ENCODE results near the gene MC1R.
A peak's percentile ranks its signal among the peaks of the same experiment; 100 is the strongest.
"Not testable (repeated sequence)": the region's sequence is repeated elsewhere in the genome, so short reads cannot be mapped to it uniquely, and the experiment has no call there.

The MC1R gene

DNA sequence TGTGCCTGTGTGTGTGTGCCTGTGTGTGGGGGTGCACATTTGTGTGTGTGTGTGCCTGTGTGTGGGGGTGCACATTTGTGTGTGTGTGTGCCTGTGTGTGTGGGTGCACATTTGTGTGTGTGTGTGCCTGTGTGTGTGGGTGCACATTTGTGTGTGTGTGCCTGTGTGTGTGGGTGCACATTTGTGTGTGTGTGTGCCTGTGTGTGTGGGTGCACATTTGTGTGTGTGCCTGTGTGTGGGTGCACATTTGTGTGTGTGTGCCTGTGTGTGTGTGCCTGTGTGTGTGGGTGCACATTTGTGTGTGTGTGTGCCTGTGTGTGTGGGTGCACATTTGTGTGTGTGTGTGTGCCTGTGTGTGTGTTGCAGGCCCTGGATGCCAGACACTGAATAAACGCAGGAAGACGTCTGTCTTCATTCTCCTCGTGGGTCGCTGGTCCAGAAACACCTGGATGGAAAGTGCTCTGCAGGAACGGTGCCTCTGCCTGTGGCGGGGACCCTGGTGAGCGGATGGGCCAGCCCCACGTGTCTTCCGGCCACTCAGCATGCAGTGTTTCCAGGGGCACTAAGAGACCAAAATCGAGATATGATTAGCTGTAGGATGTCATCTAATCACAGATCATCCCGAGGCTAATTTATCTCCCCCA, 3.9 kb upstream of the MC1R start:
- DNase-seq = not testable (repeated sequence)

DNA sequence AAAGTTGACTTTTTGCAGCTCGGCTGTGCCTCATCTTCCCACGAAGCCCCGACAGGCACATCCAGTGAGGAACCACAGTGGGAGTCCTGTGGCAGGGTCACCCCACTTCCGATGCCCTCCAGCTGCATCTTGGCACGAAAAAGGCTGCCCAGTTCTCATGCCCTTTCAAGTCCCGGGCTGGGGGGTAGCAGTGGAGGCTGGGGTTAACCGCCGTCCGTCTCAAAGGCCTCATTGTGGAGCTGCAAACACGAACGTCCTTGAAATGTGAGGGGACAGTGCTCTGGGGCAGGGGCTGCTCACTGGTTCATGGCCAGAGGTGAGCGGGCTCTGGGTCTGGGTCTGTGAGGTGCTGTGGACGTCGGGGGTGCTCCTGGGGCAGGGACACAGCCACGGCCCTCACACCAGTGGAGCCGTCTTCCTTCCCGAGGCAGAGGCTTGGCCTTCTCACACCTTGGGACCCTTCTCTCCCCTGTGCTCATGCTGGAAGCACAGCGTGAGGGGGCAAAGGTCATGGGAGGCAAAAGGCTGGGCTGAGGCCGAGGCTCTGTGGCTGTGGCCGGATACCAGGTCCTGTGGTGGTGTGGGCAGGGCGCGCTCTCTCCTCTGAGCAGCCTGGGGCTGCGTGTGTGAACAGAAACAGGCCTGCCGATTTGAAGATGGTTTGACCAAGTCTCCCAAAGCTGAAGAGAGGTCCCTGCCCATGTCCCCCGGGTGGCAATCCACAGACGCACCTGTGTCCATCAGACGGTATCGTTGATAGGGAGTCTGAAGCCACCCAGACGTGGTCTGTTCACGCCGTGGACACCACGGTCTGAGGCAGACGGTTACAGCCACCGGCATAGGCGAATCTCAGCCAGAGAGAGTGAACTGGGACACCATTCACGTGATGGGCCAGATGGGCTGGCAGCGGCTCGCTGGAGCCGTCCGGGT, 3.1 kb upstream of the MC1R start:
- no peak for DNase-seq

DNA sequence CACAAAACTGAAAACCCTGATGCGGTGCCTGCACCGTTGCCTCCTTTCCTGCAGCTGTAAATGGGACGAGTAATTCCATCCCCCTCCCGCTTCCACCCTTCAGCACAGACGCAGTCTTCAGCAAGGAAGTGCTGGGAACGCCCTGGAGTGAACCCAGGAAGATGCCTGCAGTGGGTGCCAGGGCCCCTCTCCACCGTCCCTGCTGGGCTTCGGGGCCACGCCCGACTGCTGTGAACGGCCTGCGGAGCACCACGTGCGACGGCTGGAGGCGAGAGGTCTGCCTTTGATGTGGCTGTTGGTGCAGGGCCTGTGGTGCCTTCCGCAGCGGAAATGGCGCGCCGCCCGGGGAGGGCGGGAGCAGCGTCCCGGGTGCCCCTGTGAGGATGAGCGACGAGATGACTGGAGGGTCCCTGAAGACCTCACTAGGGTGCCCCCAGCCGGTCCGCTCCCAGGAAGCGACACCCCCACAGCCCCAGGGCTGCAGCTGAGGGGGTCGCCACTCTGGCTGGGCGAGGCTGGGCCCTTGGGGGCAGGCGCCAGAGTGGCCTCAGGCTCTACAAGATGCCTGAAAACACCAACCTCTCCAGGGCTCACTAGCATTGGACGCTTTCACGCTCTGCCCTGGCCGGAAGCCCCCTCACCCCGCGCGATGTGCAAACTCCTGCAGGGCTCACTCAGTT, 749 bp upstream of the MC1R start:
- DNase-seq = peak; percentile 36

DNA sequence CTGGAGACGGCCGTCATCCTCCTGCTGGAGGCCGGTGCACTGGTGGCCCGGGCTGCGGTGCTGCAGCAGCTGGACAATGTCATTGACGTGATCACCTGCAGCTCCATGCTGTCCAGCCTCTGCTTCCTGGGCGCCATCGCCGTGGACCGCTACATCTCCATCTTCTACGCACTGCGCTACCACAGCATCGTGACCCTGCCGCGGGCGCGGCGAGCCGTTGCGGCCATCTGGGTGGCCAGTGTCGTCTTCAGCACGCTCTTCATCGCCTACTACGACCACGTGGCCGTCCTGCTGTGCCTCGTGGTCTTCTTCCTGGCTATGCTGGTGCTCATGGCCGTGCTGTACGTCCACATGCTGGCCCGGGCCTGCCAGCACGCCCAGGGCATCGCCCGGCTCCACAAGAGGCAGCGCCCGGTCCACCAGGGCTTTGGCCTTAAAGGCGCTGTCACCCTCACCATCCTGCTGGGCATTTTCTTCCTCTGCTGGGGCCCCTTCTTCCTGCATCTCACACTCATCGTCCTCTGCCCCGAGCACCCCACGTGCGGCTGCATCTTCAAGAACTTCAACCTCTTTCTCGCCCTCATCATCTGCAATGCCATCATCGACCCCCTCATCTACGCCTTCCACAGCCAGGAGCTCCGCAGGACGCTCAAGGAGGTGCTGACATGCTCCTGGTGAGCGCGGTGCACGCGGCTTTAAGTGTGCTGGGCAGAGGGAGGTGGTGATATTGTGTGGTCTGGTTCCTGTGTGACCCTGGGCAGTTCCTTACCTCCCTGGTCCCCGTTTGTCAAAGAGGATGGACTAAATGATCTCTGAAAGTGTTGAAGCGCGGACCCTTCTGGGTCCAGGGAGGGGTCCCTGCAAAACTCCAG, 1.1 kb downstream of the MC1R start:
- no peak for DNase-seq

DNA sequence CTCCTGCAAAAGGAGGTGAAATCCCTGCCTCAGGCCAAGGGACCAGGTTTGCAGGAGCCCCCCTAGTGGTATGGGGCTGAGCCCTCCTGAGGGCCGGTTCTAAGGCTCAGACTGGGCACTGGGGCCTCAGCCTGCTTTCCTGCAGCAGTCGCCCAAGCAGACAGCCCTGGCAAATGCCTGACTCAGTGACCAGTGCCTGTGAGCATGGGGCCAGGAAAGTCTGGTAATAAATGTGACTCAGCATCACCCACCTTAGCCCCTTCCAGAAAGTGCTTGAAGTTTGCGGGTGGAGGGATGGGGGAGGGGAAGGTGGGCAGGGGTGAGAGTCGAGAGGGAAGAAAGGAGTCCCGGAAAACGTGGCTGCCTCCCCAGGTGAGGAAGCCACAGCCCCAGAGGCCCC, 2.1 kb downstream of the MC1R start:
- DNase-seq = no peak

DNA sequence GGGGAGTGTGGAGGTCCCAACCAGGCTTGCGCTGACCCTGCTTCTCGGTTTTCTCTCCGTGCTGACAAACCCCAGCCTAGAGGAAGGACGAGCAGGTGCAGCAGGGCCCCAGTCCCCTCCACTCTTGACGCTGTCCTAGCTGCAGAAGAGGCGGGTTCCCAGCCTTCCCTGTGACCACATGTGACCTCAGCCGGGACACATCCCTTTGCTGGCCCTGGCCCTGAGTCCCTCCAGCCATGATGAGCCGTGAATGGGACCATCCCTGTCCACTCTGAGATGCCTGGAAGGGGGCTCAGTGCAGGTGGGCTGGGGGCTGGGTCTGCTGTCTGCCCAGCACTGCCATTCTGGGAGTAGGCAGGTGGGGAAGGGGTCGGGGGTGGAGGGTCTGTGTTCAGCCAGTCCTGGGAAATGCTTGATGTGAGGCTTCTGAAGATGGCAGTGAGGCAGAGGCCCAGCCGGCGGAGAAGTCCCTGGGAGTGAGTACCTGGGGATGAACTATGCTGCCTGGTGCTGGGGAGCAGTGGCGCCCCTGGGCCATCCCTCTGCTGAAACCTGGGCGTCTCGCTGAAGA, 2.6 kb downstream of the MC1R start:
- no peak for DNase-seq

DNA sequence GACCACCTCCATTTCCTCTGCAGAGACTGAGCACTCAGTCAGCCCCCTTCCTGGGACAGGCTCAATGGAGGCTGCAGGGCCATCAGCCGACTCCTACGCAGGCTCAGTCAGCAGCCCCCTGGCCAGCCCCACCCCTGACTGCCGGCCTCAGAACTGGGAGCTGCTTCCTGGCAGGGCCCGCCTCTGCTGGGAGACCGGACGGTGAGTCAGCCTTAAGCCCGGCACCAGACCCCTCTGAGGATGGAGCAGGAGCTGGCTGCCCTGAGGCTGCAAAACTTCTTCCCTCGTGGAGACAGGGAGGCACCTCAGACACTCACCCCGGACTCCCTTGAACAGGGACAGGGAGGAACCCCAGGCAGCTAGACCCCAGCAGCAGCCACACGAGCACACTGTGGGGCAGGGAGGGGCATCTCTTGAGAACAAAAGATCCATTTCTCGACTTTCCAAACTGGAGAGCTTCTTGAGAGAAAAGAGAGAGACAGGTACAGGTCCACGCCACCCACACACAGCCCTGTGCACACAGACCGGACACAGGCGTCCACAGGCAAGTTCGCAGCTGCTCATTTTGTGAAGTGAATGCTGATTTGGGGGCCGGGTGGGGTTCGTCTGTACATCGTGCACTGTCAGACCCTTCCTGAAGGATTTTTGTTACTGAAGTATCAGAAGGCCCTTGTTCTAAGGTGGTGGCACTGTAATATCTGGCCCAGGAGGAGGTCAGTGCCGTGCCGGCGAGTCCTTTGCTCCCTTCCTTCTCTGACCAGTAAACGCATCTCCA, 3.2 kb downstream of the MC1R start:
- DNase-seq = no peak

DNA sequence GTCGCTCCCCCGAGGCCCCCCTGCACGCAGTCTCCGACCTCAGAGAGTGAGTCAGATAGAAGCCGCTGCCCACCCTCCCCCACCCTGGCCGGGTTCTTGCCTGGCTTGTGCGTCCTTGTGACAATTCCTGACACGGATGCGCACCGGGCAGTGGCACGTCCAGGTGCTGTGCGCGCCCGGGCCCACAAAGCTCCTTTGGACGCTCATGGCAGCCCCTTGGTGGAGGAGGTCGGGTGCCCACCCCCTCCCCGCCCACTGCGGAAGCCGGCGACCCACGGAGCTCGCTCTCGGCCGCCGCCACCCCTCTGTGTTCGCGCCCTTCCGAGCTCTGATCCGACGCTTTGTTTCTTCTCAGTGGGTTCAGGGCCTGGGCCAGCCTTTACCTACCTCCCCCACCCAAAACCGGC, 3.8 kb downstream of the MC1R start:
- DNase-seq = no peak

DNA sequence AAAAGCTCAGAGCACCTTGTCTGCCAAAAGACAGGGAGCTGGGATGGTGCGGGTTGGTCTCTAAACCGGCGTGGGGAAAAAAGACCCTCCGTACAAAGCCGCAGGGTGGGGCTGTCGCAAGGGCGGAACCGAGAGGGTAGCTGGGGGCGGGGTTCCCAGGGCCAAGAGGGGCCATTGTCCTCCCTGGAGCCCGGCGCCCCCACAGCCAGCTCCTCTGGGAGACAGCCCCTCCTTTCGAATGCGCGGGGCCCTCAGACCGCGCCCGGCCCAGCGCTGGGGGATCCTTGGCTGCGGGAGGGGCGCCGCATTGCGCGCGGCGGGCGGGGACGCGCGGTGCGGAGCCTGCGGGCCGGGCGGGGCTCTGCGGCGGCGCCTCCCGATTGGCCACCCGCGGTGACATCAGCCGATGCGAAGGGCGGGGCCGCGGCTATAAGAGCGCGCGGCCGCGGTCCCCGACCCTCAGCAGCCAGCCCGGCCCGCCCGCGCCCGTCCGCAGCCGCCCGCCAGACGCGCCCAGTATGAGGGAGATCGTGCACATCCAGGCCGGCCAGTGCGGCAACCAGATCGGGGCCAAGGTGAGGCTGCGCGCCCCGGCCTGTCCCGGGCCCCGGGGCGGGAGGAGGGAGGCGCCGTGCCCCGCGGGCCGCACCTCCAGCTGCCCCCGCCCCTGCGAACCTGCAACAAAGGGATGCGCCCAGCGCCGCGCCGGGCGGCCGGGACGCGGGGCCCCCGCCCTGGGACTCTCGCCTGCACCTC, 4.4 kb downstream of the MC1R start, which contains the start of gene TUBB3:
Gene TUBB3, plus strand, starts transcription at position 459 of the 756 bp plus-strand sequence. Its CDS starts 60 bp downstream, at position 519.
- DNase-seq = no peak

DNA sequence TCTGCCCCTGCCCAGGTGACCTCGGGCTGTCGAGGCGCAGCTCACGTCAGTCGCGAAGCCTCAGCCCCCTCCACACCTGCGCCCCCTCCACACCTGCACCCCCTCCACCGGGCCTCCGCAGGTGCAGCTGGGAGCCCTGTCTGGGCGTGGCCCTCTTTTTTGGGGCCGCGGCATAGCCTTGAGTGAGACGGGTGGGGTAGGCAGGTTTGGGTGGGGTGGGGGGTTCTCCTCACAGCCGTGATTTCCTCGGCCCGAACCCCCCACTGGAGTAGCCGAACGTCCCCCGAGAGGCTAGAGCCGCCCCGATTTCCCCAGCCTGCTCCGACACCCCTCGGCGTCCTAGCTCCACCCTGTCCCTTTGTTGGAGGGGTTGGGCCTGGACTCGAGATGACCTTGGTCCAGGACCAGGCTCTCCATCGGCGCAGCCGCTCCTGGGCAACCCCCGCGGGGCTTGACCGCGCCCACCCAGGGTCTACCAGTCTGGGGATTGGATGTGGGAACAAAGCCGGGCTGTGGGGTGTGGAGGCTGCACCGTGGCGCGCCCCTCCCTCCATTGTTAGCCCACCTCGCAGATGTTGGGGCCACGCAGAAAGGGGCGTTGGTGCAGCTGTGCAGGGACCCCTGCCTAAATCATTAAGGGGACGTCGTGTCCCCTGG, 5.1 kb downstream of the MC1R start:
- DNase-seq = no peak

DNA sequence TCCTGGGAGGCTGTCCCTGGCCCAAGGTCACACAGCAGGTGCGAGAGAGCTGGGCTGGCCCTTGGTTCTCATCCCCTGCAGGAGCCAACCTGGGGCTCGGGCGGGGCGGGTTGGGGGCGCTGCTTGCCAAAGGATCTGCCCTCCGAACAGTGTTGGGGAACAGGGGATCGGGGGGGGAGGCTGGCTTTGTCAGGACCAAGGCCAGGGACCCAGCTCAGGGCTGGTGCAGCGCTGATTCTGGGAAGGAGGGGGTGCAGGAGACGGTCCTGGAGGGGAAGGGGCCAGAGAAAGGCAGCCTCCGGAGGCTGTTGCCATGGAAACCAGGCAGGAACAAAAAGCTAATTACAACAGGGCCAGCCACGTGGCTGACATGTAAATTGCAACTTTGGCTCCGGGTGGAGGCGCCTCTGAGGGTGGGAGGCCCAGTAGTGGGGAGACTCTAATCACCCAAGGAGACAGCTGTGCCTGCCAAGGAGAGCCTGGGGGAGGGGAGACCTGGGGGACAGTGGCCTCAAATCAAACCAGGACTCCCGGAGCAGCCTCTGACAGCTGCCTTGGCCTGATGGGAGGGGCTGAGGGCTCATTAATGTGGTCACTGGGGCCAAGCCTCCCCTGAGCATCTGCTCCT, 5.7 kb downstream of the MC1R start:
- DNase-seq = no peak

DNA sequence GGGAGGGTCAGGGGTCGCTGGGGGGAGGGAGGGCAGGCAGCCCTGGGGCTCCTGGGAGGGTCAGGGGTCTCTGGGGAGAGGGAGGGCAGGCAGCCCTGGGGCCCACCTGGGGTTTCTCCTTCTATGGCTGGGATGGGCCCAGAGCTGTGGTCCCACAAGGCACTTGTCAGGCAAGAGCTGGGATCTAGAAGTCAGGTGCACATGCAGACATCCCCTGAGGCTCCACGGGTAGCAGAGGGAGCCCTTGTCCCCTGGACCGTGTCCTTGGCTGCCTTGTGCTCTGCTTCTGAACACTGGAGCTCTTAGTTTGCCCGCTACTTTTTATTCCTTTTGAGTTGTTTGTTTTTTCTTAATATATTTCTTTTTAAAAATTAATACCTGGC, 6.3 kb downstream of the MC1R start:
- no peak for DNase-seq

DNA sequence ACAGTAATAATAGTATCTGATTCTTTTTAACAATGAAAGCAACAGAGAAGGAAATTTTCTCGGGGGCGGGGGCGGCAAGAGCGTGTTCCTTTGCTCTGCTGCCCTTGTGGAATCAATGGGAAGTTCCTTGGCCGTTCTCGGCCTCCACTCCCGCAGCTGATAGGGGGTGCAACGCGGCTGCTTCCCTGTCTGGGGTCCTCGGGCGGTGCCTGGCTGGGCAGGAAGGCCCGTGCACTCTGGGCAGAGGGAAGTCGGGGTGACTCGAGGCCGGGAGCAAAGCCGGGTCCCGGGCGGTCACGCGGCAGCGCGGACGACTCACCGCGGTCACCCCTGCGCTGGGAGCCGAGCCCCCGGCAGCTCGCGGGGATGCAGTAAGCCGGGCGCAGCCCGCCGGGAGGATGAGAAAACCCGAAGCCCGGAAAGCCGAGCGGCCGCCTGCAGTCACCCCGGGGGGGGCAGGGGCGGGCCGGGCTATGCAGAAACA, 7.0 kb downstream of the MC1R start:
- DNase-seq = no peak

DNA sequence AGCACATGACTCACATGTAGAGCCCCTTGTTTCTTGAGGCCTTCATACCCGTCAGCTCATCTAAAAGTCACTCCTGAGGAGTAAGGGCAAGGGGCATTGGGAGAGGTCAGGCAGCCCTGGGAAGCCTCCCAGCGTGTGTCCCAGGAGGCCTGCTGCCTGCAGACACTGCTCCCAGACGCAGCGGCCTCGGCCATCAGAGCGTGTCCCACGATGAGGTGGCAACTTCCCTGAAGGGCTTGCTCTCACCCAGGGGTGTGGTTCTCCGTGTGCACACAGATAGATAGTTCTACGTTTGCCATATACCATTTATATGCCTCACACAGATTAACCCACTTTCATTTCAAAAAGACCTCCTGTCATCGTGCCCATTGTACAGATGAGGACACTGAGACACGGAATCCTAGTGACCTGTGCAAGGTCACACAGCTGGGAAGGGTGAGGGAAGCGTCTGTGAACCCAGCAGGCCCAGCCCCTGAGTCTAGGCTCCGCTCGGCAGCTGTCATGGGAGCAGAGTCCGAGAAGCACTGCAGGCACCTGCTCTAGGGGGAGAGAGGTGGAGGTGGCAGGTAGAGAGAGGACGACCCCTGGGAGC, 12.7 kb downstream of the MC1R start:
- no peak for DNase-seq

DNA sequence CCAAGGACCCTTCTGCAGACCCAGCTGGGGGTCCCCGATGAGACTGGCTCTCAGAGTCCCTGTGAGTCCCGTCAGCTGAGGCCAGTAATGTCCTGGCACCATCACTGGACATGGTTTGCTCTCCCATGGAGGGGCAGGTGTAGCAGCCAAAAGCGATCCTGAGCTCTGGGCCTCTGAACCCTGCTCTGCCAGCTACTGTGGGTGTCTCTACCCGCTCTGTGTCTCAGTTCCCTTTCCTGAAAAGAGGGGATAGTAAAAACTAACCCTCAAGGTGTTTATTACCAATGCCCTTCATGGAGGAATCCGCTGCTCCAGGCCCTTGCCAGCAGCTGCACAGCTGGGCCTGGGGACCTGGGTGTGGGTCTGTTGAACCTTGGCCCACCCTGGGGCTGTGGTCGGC, 13.3 kb downstream of the MC1R start:
- DNase-seq = no peak

DNA sequence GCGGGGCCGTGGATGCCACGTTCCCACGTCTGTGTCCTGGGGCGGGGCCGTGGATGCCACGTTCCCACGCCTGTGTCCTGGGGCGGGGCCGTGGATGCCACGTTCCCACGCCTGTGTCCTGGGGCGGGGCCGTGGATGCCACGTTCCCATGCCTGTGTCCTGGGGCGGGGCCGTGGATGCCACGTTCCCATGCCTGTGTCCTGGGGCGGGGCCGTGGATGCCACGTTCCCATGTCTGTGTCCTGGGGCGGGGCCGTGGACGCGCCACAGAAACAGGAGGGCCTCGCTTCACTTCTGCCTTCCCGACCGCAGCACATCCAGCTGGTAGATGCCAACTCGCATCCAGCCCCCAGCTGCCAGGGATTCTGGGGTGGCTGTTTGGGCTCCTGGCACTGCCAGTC, 15.4 kb downstream of the MC1R start:
- DNase-seq = not testable (repeated sequence)

DNA sequence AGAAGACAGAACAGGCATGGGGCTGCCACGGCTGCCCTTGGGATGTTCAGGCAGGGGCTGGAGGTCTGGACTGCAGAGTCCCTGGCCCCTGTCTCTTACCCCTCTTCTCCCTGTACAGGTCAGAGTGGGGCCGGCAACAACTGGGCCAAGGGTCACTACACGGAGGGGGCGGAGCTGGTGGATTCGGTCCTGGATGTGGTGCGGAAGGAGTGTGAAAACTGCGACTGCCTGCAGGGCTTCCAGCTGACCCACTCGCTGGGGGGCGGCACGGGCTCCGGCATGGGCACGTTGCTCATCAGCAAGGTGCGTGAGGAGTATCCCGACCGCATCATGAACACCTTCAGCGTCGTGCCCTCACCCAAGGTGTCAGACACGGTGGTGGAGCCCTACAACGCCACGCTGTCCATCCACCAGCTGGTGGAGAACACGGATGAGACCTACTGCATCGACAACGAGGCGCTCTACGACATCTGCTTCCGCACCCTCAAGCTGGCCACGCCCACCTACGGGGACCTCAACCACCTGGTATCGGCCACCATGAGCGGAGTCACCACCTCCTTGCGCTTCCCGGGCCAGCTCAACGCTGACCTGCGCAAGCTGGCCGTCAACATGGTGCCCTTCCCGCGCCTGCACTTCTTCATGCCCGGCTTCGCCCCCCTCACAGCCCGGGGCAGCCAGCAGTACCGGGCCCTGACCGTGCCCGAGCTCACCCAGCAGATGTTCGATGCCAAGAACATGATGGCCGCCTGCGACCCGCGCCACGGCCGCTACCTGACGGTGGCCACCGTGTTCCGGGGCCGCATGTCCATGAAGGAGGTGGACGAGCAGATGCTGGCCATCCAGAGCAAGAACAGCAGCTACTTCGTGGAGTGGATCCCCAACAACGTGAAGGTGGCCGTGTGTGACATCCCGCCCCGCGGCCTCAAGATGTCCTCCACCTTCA, 16.2 kb downstream of the MC1R start:
- DNase-seq = no peak

DNA sequence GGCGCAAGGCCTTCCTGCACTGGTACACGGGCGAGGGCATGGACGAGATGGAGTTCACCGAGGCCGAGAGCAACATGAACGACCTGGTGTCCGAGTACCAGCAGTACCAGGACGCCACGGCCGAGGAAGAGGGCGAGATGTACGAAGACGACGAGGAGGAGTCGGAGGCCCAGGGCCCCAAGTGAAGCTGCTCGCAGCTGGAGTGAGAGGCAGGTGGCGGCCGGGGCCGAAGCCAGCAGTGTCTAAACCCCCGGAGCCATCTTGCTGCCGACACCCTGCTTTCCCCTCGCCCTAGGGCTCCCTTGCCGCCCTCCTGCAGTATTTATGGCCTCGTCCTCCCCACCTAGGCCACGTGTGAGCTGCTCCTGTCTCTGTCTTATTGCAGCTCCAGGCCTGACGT, 17.0 kb downstream of the MC1R start:
- DNase-seq = not testable (repeated sequence)

Data from NCI-H2081 treated with DMSO at 0.1 percent for 48 hours (cell line).